ENCODE results near the gene OPRPN. TPM values are rescaled to one million over a fixed set of nuclear protein-coding genes. Genes with fewer than 3 reads are reported as not detected.

The OPRPN gene
- total RNA-seq = not detected

GRCh38 chr4:70397580-70397979 is at the start of gene OPRPN:
OPRPN (plus strand) TSS chr4:70397940; CDS start chr4:70399286, 1,346 bp downstream.
- no peaks in the 10 kb centered on the region for H3K27me3 ChIP-seq
- no peaks in the 10 kb centered on the region for H3K36me3 ChIP-seq
- intact Hi-C loops (cut with DNase I) = no loop called here
- H3K27ac ChIP-seq = no peak within 1 kb of the TSS
- TF ChIP-seq CTCF (IDR thresholded peaks at IDR 0.05) = no peak
- DNase-seq (ENCODE audit: low spot score in 2 of 2) = no peak
- H3K4me1 ChIP-seq = no peaks in the 10 kb centered on the region
- no peaks in the 10 kb centered on the region for H3K9me3 ChIP-seq
- H3K4me3 ChIP-seq = no peak within 1 kb of the TSS

GRCh38 chr4:70356185-70356584 is 41.6 kb upstream of the OPRPN start:
- TF ChIP-seq CTCF (IDR thresholded peaks at IDR 0.05) = no peak
- DNase-seq (ENCODE audit: low spot score in 2 of 2) = no peak
- H3K27me3 ChIP-seq = no peaks in the 10 kb centered on the region
- H3K27ac ChIP-seq = no peak overlapping the region
- H3K4me3 ChIP-seq = no peak overlapping the region
- no peaks in the 10 kb centered on the region for H3K36me3 ChIP-seq
- intact Hi-C loops (cut with DNase I) = no loop called here
- no peaks in the 10 kb centered on the region for H3K4me1 ChIP-seq
- no peaks in the 10 kb centered on the region for H3K9me3 ChIP-seq

GRCh38 chr4:70359115-70359661 is 38.6 kb upstream of the OPRPN start:
- H3K27me3 ChIP-seq = no peaks in the 10 kb centered on the region
- intact Hi-C loops (cut with DNase I) = no loop called here
- H3K27ac ChIP-seq = no peak overlapping the region
- no peak for TF ChIP-seq CTCF (IDR thresholded peaks at IDR 0.05)
- no peak overlapping the region for H3K4me3 ChIP-seq
- H3K4me1 ChIP-seq = no peaks in the 10 kb centered on the region
- no peaks in the 10 kb centered on the region for H3K9me3 ChIP-seq
- no peak for DNase-seq (ENCODE audit: low spot score in 2 of 2)
- no peaks in the 10 kb centered on the region for H3K36me3 ChIP-seq

- no peak for DNase-seq (ENCODE audit: low spot score in 2 of 2)
- Histone ChIP-seq H3K4me3 (no peak within 1 kb of the TSS), H3K4me1 (no peaks in the 10 kb centered on the region), H3K27ac (no peak within 1 kb of the TSS), H3K9me3 (no peaks in the 10 kb centered on the region), H3K36me3 (no peaks in the 10 kb centered on the region), H3K27me3 (no peaks in the 10 kb centered on the region)
- intact Hi-C loops (cut with DNase I) = no loop called here
- TF ChIP-seq CTCF (IDR thresholded peaks at IDR 0.05) = no peak
Measured at GRCh38 chr4:70360460-70360859, 37.3 kb upstream of the OPRPN start, which contains the start of gene SMR3A. SMR3A (plus strand) TSS chr4:70360760; CDS start chr4:70362116, 1,356 bp downstream.

GRCh38 chr4:70364002-70364401 is 33.7 kb upstream of the OPRPN start:
- intact Hi-C loops (cut with DNase I) = no loop called here

More at GRCh38 chr4:70364002-70364401, 33.7 kb upstream of the OPRPN start:
- Histone ChIP-seq H3K27me3 (no peaks in the 10 kb centered on the region), H3K4me1 (no peaks in the 10 kb centered on the region), H3K36me3 (no peaks in the 10 kb centered on the region), H3K27ac (no peak overlapping the region), H3K9me3 (no peaks in the 10 kb centered on the region), H3K4me3 (no peak overlapping the region)
- TF ChIP-seq CTCF (IDR thresholded peaks at IDR 0.05) = no peak
- no peak for DNase-seq (ENCODE audit: low spot score in 2 of 2)
